Activated CD8-positive, alpha-beta memory T cell treated with anti-CD3 and anti-CD28 coated beads for 48 hours (primary cell): ENCODE data around the gene RPL31.

Experiments used
- DNase-seq, 3 experiments: peaks; one replicate each; pipeline ENCODE4 v3.0.0-alpha.2; 2020; ENCODE audit warnings: low read depth in 2 of 3, low spot score in 2 of 3

Gene RPL31

GRCh38 chr2:100993294-100993693 lies 8.8 kb upstream of the RPL31 start:
- DNase-seq = no peak

- DNase-seq = no peak
Observed at GRCh38 chr2:100995309-100996075, 6.6 kb upstream of the RPL31 start.

- DNase-seq = no peak
Observed at GRCh38 chr2:100997509-100998234, 4.4 kb upstream of the RPL31 start.

GRCh38 chr2:100998235-100998573 lies 3.9 kb upstream of the RPL31 start:
- no peak for DNase-seq

GRCh38 chr2:100999995-101000394 lies 2.1 kb upstream of the RPL31 start:
- DNase-seq = no peak

GRCh38 chr2:101002562-101003277 lies 631 bp downstream of the RPL31 start:
- no peak for DNase-seq

GRCh38 chr2:101003278-101003775 lies 1.2 kb downstream of the RPL31 start:
- DNase-seq = no peak

GRCh38 chr2:101004620-101005325 lies 2.7 kb downstream of the RPL31 start:
- DNase-seq = no peak

- DNase-seq = no peak
Observed at GRCh38 chr2:101006065-101006715, 4.1 kb downstream of the RPL31 start.

- DNase-seq = no peak
Observed at GRCh38 chr2:101007415-101008345, 5.6 kb downstream of the RPL31 start.

- no peak for DNase-seq
Observed at GRCh38 chr2:101011152-101011551, 9.1 kb downstream of the RPL31 start.

- DNase-seq = no peak
Observed at GRCh38 chr2:101012054-101012705, 10.1 kb downstream of the RPL31 start.

GRCh38 chr2:101012706-101013181 lies 10.7 kb downstream of the RPL31 start:
- DNase-seq = no peak

GRCh38 chr2:101014264-101014857 lies 12.3 kb downstream of the RPL31 start:
- no peak for DNase-seq

- DNase-seq = no peak
Observed at GRCh38 chr2:101017371-101017770, 15.3 kb downstream of the RPL31 start.

- no peak for DNase-seq
Observed at GRCh38 chr2:101018934-101019333, 16.8 kb downstream of the RPL31 start.

- DNase-seq = no peak
Observed at GRCh38 chr2:101022221-101022620, 20.1 kb downstream of the RPL31 start.

- DNase-seq = no peak
Observed at GRCh38 chr2:101023327-101024107, 21.4 kb downstream of the RPL31 start.
